Keratinocyte (primary cell): ENCODE results near the gene ADAMTS16. TPM values are rescaled to one million over a fixed set of nuclear protein-coding genes. Genes with fewer than 3 reads are reported as not detected.

Experiments
- DNase-seq: peaks from one replicate; pipeline ENCODE4 v3.0.0-alpha.2; 2011; ENCODE audit warnings: low read depth, missing footprints, low spot score
- FAIRE-seq: peaks from 2 replicates; lab custom pipeline; 2011; peaks lifted over from hg19 to GRCh38; lab: Jason Lieb, UNC
- H2AFZ ChIP-seq: 2 replicates; pipeline ENCODE4 v1.6.0; 2012; ENCODE audit warnings: low read length, control low read depth, inconsistent platforms; ENCODE audit not compliant: control insufficient read depth
- H3K27ac ChIP-seq: 2 replicates; pipeline ENCODE4 v1.5.1; 2011; ENCODE audit warnings: low read length; ENCODE audit not compliant: control insufficient read depth, insufficient read depth
- H3K27me3 ChIP-seq: 3 replicates; pipeline ENCODE4 v1.6.0; 2011; ENCODE audit warnings: low read length; ENCODE audit not compliant: control insufficient read depth, insufficient read depth; ENCODE audit errors: extremely low read depth
- H3K36me3 ChIP-seq, 2 experiments: 2 replicates in 1 of 2; 3 replicates in 1 of 2; pipeline ENCODE4 v1.5.1; 2011; ENCODE audit warnings: low read length in 2 of 2, mild to moderate bottlenecking in 1 of 2; ENCODE audit not compliant: control insufficient read depth in 2 of 2, insufficient read depth in 2 of 2; ENCODE audit errors: extremely low read depth in 1 of 2
- H3K4me1 ChIP-seq: 3 replicates; pipeline ENCODE4 v1.5.1; 2011; ENCODE audit warnings: low read length; ENCODE audit not compliant: control insufficient read depth, insufficient read depth; ENCODE audit errors: extremely low read depth
- H3K4me2 ChIP-seq: 3 replicates; pipeline ENCODE4 v1.6.0; 2011; ENCODE audit warnings: low read depth, low read length; ENCODE audit not compliant: control insufficient read depth, insufficient read depth; ENCODE audit errors: extremely low read depth
- H3K4me3 ChIP-seq, 3 experiments: fragments of 200-600 bp in 1 of 3; sonication (generic) in 1 of 3; 2 replicates in 2 of 3; 3 replicates in 1 of 3; pipeline ENCODE4 v1.5.1; 2011 to 2016; ENCODE audit warnings: low read length in 3 of 3, mild to moderate bottlenecking in 3 of 3, control low read depth in 2 of 3, inconsistent platforms in 1 of 3, low read depth in 1 of 3, mixed read lengths in 1 of 3, mixed run types in 1 of 3, moderate library complexity in 1 of 3; ENCODE audit not compliant: control insufficient read depth in 2 of 3, insufficient read depth in 2 of 3; ENCODE audit errors: extremely low read depth in 1 of 3
- H3K79me2 ChIP-seq: 2 replicates; pipeline ENCODE4 v1.6.0; 2012; ENCODE audit warnings: low read length; ENCODE audit not compliant: control insufficient read depth, insufficient read depth
- H3K9ac ChIP-seq: 3 replicates; pipeline ENCODE4 v1.6.0; 2011; ENCODE audit warnings: low read length; ENCODE audit not compliant: control insufficient read depth, insufficient read depth; ENCODE audit errors: extremely low read depth
- H3K9me1 ChIP-seq: 3 replicates; pipeline ENCODE4 v1.6.0; 2011; ENCODE audit warnings: low read length; ENCODE audit not compliant: control insufficient read depth, insufficient read depth; ENCODE audit errors: extremely low read depth
- H3K9me3 ChIP-seq: 2 replicates; pipeline ENCODE4 v1.5.1; 2012; ENCODE audit warnings: low read depth, low read length; ENCODE audit not compliant: control insufficient read depth
- H4K20me1 ChIP-seq: 3 replicates; pipeline ENCODE4 v1.6.0; 2011; ENCODE audit warnings: low read length; ENCODE audit not compliant: control insufficient read depth, insufficient read depth; ENCODE audit errors: extremely low read depth
- CTCF ChIP-seq, 3 experiments: IDR thresholded peaks in 1 of 3; conservative IDR thresholded peaks in 1 of 3; optimal IDR thresholded peaks in 1 of 3; 2 replicates in 2 of 3; 3 replicates in 1 of 3; pipeline versions ENCODE3 to v1.5.1; 2011; ENCODE audit warnings: low read length in 3 of 3, mild to moderate bottlenecking in 3 of 3, moderate library complexity in 2 of 3, control low read depth in 1 of 3, inconsistent platforms in 1 of 3; ENCODE audit not compliant: insufficient read depth in 2 of 3; ENCODE audit errors: extremely low read depth in 1 of 3
- EZH2 ChIP-seq: IDR thresholded peaks from one replicate; pipeline ENCODE4 v1.6.1; 2012; ENCODE audit warnings: inconsistent platforms, mild to moderate bottlenecking, low read length, moderate library complexity
- dilution Hi-C: fragments of 300-500 bp; cut with MboI; formaldehyde crosslinking; loops from one replicate; pipeline ENCODE4 v1.7.0; 2020; ENCODE audit warnings: low sequenced_read_pairs; ENCODE audit not compliant: extremely low pct_ligation_motif_present
- polyA plus RNA-seq, 5 experiments: library from polyadenylated mRNA; depleted of rRNA in 3 of 5; stranded (reverse) in 3 of 5; stranded (forward) in 1 of 5; unstranded in 1 of 5; fragments of >200 nt; gene quantifications; 1 replicate in 1 of 5; 2 replicates in 3 of 5; 3 replicates in 1 of 5; pipeline versions ENCODE4 v1.2.1 to v1.2.3, GENCODE V29; 2011 to 2012; ENCODE audit warnings: missing spikeins in 2 of 5, low read depth in 1 of 5, low replicate concordance in 1 of 5

ADAMTS16 gene
- polyA plus RNA-seq, 1 donor (not counting 4 experiments of a cell fraction or from before 2014, with no cell fraction given) = not detected

GRCh38 chr5:5359618-5360017 is 219.5 kb downstream of the ADAMTS16 start:
- DNase-seq = no peak
- Histone ChIP-seq H3K9ac (no peak overlapping the region), H3K9me1 (no peaks in the 10 kb centered on the region), H3K79me2 (no peaks in the 10 kb centered on the region), H3K4me1 (no peaks in the 10 kb centered on the region), H3K27ac (no peak overlapping the region), H3K27me3 (peaks cover 7% of the 10 kb centered on the region), H4K20me1 (no peaks in the 10 kb centered on the region), H3K4me2 (no peak overlapping the region), H3K4me3 (no peak overlapping the region), H3K36me3 (no peaks in the 10 kb centered on the region), H2AFZ (no peak overlapping the region), H3K9me3 (no peaks in the 10 kb centered on the region)
- TF ChIP-seq CTCF (optimal IDR thresholded peaks at IDR 0.05 in 1 of 3, IDR thresholded peaks at IDR 0.05 in 1 of 3, conservative IDR thresholded peaks at IDR 0.05 in 1 of 3; ENCODE audit: extremely low read depth in 1 of 3, insufficient read depth in 2 of 3, low read length in 3 of 3) (no peak), EZH2 (no peak)
- dilution Hi-C loops = no loop called here
- no peak for FAIRE-seq

- Histone ChIP-seq H4K20me1 (no peaks in the 10 kb centered on the region), H3K9me3 (no peaks in the 10 kb centered on the region), H3K4me2 (no peak overlapping the region), H3K27me3 (peaks cover 7% of the 10 kb centered on the region), H2AFZ (no peak overlapping the region), H3K9ac (no peak overlapping the region), H3K4me3 (no peak overlapping the region), H3K4me1 (no peaks in the 10 kb centered on the region), H3K9me1 (no peaks in the 10 kb centered on the region), H3K27ac (no peak overlapping the region), H3K79me2 (no peaks in the 10 kb centered on the region), H3K36me3 (no peaks in the 10 kb centered on the region)
- no peak for DNase-seq
- TF ChIP-seq CTCF (optimal IDR thresholded peaks at IDR 0.05 in 1 of 3, IDR thresholded peaks at IDR 0.05 in 1 of 3, conservative IDR thresholded peaks at IDR 0.05 in 1 of 3; ENCODE audit: extremely low read depth in 1 of 3, insufficient read depth in 2 of 3, low read length in 3 of 3) (no peak), EZH2 (no peak)
- no peak for FAIRE-seq
- dilution Hi-C loops = no loop called here
These were observed 220.3 kb downstream of the ADAMTS16 start for GRCh38 chr5:5360363-5360940.
